Adipocyte (in vitro differentiated cells): ENCODE data around the gene KLK2.

Experiments used
- DNase-seq: peaks from one replicate; pipeline ENCODE4 v3.0.0-alpha.2; 2015; ENCODE audit warnings: low read depth
- H3K27me3 ChIP-seq: replicated peaks from 2 replicates; pipeline ENCODE4 v1.7.0; 2013; ENCODE audit warnings: mild to moderate bottlenecking, low read length, moderate library complexity; ENCODE audit not compliant: control insufficient read depth, insufficient read depth
- H3K36me3 ChIP-seq: 2 replicates; pipeline ENCODE4 v1.7.0; 2013; ENCODE audit warnings: low read length, mild to moderate bottlenecking, moderate library complexity; ENCODE audit not compliant: control insufficient read depth, insufficient read depth, severe bottlenecking
- H3K4me1 ChIP-seq: 2 replicates; pipeline ENCODE4 v1.7.0; 2013; ENCODE audit warnings: mild to moderate bottlenecking, low read length, moderate library complexity; ENCODE audit not compliant: control insufficient read depth, insufficient read depth
- H3K4me3 ChIP-seq: 2 replicates; pipeline ENCODE4 v1.7.0; 2013; ENCODE audit warnings: mild to moderate bottlenecking, low read length, moderate library complexity
- H3K9ac ChIP-seq: 2 replicates; pipeline ENCODE4 v1.7.0; 2013; ENCODE audit warnings: mild to moderate bottlenecking, low read length, moderate library complexity
- H3K9me3 ChIP-seq: 2 replicates; pipeline ENCODE4 v1.7.0; 2013; ENCODE audit warnings: mild to moderate bottlenecking, low read length, moderate library complexity; ENCODE audit not compliant: control insufficient read depth

The KLK2 gene

DNA sequence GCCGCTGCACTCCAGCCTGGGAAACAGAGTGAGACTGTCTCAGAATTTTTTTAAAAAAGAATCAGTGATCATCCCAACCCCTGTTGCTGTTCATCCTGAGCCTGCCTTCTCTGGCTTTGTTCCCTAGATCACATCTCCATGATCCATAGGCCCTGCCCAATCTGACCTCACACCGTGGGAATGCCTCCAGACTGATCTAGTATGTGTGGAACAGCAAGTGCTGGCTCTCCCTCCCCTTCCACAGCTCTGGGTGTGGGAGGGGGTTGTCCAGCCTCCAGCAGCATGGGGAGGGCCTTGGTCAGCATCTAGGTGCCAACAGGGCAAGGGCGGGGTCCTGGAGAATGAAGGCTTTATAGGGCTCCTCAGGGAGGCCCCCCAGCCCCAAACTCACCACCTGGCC lies at the start of gene KLK2:
Gene KLK2 (plus strand): TSS at position 384 of the 400 bp plus-strand sequence. CDS start 35 bp downstream, outside the sequence.
- Histone ChIP-seq H3K4me3 (no peak within 1 kb of the TSS), H3K27me3 (peaks cover 46% of the 10 kb centered on the region), H3K36me3 (no peaks in the 10 kb centered on the region), H3K9ac (no peak within 1 kb of the TSS), H3K9me3 (no peaks in the 10 kb centered on the region), H3K4me1 (no peaks in the 10 kb centered on the region)
- DNase-seq: no peak

DNA sequence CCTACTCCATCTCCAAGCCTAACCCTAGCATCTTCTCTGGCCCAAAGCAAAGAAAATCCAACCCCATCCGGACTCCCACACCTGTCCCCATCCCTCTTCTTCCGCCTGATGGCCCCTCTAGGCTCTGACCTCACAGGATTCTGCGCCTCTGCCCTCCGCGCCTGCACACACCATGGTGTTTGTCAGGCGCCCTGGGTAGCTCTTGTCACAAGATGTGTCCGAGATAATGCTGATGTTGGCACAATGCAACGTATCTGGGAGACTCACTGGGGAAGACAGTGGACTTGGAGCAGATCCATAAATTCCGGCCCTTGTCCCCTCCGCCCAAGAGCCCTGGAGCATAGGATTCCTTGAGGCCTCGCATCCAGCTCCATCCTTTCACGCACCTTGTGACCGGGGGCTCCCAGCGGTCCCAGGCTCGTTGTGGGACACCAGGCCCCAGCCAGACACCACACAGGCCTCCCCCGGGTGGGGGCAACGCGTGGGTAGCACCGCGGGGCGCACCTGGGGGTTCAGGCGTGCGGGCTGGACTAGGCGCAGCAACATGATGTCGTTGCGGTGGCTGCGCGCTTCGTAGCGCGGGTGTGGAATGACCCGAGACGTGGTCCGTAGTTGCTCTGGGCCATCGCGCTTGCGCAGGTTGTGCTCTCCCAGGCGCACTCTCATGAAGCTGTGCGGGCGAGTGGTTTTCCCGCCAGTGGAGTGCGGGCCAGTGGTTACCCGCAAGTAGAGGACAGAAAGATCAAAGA lies 46.6 kb upstream of the KLK2 start:
- H3K36me3 ChIP-seq: no peaks in the 10 kb centered on the region

DNA sequence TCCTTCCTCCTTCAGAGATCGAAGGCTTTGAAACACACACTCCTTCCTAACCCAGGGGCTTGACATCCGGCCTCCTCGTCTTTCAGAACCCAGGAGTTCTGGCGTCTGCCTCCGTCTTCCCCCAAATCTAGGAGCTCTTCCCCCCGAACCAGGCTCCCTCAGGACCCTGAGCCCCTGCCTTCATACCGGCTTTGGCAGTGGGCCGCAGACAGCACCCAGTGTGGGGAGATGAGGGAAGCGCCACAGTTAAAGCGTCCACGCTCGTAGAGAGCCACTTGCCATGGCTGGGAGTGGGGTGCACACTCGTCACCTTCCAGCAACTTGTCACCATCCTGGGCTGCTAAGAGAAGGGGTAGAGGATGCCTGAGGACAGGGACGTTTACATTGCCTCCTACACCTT lies 45.8 kb upstream of the KLK2 start:
- no peak for DNase-seq
- H3K9ac ChIP-seq: no peak overlapping the region
- no peak overlapping the region for H3K4me3 ChIP-seq
- H3K9me3 ChIP-seq: no peaks in the 10 kb centered on the region
- H3K27me3 ChIP-seq: peaks cover 41% of the 10 kb centered on the region
- H3K36me3 ChIP-seq: no peaks in the 10 kb centered on the region
- no peaks in the 10 kb centered on the region for H3K4me1 ChIP-seq

More for the DNA sequence above, 46.6 kb upstream of the KLK2 start:
- no peaks in the 10 kb centered on the region for H3K4me1 ChIP-seq
- H3K27me3 ChIP-seq: peaks cover 46% of the 10 kb centered on the region
- no peaks in the 10 kb centered on the region for H3K9me3 ChIP-seq
- H3K9ac ChIP-seq: no peak overlapping the region
- no peak for DNase-seq
- H3K4me3 ChIP-seq: no peak overlapping the region

DNA sequence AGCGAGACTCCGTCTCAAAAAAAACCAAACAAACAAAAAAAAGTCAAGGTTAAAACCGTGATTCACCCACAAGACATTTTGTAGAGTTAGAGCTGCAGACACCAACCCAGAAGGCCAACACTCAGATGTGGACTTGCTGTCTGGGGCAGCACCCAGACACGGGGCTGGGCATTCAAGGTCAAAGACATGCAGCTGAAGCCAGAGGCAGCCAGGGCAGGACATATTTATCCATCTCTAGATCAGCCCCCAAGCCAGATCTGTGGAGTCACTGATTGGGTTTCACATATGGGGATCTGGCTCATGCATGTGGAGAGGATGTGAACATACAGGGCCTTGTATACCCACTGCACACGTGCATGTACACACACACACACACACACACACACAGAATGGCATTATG lies 43.4 kb upstream of the KLK2 start:
- H3K36me3 ChIP-seq: no peaks in the 10 kb centered on the region
- no peak for DNase-seq
- H3K4me1 ChIP-seq: no peaks in the 10 kb centered on the region
- H3K27me3 ChIP-seq: peaks cover 31% of the 10 kb centered on the region
- H3K9ac ChIP-seq: no peak overlapping the region
- H3K9me3 ChIP-seq: no peaks in the 10 kb centered on the region
- no peak overlapping the region for H3K4me3 ChIP-seq

DNA sequence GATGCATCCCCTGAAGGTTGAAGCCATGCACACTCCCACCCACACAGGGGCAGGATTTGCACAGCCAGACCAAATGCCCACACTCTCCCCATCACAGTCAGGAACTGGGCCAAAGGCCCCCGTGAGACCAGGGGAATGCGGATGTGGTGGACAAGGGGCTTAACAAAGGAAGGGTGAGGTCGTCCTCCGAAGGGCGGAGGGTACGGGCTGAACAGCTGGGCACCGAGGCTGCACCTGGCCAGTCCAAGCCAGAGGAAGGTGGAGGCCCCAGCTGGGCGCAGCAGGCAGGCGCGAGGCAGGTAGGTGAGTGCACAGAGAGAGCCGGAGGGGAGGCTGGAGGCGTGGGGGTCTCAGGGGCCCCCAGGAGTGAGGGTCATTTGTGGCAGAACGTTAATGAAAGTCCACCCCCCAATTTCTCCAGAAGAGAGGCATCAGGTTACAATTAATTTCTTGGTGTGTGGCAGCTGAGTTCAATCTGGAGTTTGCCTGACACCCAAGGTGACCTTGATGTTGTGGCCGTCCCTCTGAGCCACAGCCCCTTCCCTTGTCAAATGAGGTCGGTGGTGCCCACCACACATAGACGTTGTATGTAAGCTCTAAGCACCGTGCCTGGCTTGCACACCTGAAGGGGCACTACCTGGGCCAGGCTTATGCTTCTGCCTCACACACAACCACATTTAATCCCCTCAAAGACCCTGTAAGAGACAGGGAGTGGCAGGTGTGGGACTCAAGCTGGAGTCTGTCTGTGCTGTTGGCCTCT lies 42.8 kb upstream of the KLK2 start:
- H3K27me3 ChIP-seq: peaks cover 33% of the 10 kb centered on the region
- no peak overlapping the region for H3K9ac ChIP-seq
- H3K4me3 ChIP-seq: no peak overlapping the region
- peaks cover 2% of the 10 kb centered on the region for H3K4me1 ChIP-seq
- H3K36me3 ChIP-seq: no peaks in the 10 kb centered on the region
- no peak for DNase-seq
- no peaks in the 10 kb centered on the region for H3K9me3 ChIP-seq

DNA sequence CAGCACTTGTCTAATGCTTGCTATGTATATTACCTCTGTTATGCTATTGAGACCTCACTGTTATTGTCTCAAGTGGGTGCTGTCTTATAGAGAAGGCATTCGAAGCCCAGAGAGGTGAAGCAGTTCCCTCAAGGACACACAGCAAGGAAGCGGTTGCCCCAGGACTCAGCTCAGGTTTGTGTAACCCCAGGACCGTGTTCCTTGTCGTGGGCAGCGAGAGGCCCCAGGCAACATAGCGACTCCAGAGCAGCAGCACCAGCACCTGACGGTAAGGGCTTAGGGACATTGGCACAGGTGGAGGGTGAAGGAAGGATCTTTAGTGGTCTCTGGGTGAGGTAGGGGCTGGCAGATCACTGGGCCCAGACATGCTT lies 42.2 kb upstream of the KLK2 start:
- Histone ChIP-seq H3K4me3 (no peak overlapping the region), H3K27me3 (peaks cover 34% of the 10 kb centered on the region), H3K36me3 (no peaks in the 10 kb centered on the region), H3K4me1 (peaks cover 5% of the 10 kb centered on the region), H3K9ac (no peak overlapping the region), H3K9me3 (no peaks in the 10 kb centered on the region)
- no peak for DNase-seq

DNA sequence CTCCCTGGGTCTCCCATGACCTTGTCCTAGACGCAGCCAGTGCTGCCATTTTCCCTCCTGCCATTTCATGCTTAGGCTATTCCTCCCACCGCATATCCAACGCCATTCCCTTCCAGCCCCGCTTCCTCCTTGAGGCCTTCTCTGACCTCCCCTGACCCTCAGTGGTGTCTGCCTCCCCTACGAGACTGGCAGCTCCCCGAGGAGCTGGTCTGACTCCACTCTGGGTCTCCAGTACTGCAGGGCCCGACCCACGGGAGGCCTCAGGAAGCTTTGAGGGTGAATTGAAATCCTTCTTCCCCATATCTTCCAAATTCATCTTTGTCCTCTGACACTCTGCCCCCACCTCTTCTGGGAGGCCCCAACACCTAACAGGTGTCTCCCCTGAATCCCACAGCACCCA lies 40.6 kb upstream of the KLK2 start:
- Histone ChIP-seq H3K36me3 (no peaks in the 10 kb centered on the region), H3K4me3 (no peak overlapping the region), H3K9me3 (no peaks in the 10 kb centered on the region), H3K4me1 (peaks cover 5% of the 10 kb centered on the region), H3K27me3 (peaks cover 41% of the 10 kb centered on the region), H3K9ac (no peak overlapping the region)
- no peak for DNase-seq

DNA sequence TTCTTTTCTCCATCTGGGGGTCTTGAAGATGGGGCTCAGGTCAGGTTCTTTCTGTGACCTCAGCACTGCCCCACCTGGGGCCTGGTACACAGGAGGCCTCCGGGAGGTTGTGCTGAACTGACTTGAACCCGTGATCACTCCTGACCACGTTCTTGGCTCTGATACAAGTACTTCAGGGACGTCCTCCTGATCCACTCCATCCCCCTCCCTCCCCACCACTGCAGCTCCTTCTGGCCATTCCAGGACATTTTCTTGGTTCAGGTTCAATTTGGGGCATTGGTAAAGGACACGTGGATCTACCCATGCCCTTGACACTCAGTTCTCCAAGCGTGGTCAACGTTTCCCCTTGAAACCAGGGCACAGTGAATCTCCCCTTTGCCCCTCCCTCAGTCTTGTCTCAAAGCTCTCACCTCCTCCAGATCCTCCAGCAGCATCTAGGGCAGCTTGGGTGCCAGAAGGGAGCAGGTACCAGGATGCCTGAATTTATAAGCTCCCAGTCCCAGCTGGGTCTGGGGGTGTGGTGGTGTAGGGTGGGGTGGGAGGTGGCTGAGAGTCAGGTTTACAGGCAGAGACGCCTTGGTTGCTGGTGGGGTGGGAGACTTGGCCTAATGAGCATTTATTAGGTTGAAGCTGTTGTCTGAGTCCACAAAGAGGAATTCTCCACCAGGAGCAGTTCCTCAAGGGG lies 40.0 kb upstream of the KLK2 start, which contains the start of gene KLK15:
Gene KLK15 (minus strand): TSS at position 458 of the 685 bp plus-strand sequence. CDS start 2,082 bp downstream, outside the sequence.
- no peak for DNase-seq

DNA sequence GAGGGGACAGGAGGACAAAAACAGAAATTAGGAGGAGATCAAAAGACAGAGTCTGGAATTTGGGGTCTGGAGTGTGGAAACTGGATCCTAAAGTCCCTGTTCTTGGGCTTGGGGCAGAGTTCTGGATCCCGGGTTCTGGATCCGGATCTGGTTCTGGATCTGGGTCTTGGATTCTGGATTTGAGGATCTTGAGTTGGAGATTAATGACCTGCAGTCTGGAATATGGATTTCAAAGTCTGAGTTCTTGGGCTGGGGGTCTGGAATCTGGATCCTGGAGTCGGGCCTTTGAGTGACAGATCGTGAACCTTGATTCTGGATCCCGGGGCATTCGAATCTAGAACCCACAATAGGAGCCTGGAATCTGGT lies 39.5 kb upstream of the KLK2 start:
- Histone ChIP-seq H3K36me3 (no peaks in the 10 kb centered on the region), H3K4me3 (no peak overlapping the region), H3K9ac (no peak overlapping the region), H3K9me3 (no peaks in the 10 kb centered on the region), H3K4me1 (peaks cover 5% of the 10 kb centered on the region), H3K27me3 (peaks cover 41% of the 10 kb centered on the region)
- no peak for DNase-seq

More for the DNA sequence above, 40.0 kb upstream of the KLK2 start, which contains the start of gene KLK15:
- Histone ChIP-seq H3K4me3 (no peak within 1 kb of the TSS), H3K9ac (no peak within 1 kb of the TSS), H3K4me1 (peaks cover 5% of the 10 kb centered on the region), H3K27me3 (peaks cover 41% of the 10 kb centered on the region), H3K36me3 (no peaks in the 10 kb centered on the region), H3K9me3 (no peaks in the 10 kb centered on the region)

DNA sequence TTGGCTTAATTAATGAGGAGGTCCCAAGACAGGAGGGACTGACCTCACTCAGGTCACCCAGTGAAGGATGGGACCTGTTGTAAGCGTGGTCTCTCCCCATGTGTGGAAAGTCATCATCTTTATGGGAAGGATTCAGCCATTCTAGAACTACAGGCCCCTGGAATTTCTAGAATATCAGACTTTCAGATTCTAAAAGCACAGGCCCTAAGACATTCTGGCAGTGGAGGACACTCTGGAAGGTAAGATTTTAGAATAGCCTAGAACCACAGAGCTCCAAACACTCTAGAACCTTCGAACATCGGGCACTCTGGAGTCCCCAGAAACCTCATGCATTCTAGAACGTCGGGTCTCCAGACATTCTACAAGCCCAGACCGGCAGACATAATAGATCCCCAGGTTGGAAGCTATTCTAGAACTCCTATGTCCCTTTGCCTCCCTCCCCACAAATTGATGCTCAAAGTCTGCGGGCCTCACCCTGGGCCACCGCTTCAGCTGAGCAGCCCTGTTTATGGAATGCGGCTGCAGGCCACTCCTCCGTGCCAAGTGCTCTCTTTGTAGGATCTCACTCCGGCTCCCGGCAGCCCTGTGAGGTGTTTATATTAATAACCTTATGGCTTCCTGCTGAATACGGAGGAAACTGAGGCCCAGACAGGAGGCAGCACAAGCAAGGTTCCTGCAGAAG lies 38.0 kb upstream of the KLK2 start:
- Histone ChIP-seq H3K36me3 (no peaks in the 10 kb centered on the region), H3K9me3 (no peaks in the 10 kb centered on the region), H3K4me3 (peak overlapping the region; percentile 76), H3K27me3 (peaks cover 35% of the 10 kb centered on the region), H3K4me1 (peaks cover 5% of the 10 kb centered on the region), H3K9ac (no peak overlapping the region)
- DNase-seq: no peak
